Stimulated activated naive CD4-positive, alpha-beta T cell treated with Interleukin-2 at 50 U/mL for 16 hours (primary cell): ENCODE results near the gene CCL11.

Experiments used
- DNase-seq: peaks from one replicate; lab custom pipeline; 2025; lab: John Stamatoyannopoulos, UW

Gene CCL11

GRCh38 chr17:34257299-34257985 is 28.1 kb upstream of the CCL11 start:
- no peak for DNase-seq

GRCh38 chr17:34257986-34258326 is 27.6 kb upstream of the CCL11 start:
- DNase-seq, result no peak

- DNase-seq, result no peak
Measured at GRCh38 chr17:34259146-34259545, 26.4 kb upstream of the CCL11 start.

DNA sequence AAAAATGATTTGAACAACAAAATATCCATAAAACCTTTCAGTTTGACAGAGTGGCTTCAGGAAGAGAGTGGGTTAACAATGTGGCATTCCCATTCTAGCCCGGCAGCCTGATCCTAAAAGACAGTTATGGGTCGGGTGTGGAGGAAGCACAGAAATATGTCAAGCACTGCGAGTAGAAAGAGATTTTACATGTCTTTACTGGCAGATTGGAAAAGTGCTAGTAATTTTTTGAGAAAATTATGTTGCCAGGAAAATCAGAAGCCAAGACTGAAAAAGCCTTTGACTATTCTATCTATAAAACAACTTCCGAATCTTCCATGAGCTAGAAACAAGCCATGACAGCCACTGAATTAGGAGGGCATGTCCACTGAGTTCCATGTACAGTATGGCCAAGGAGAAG is 24.7 kb upstream of the CCL11 start:
- DNase-seq, result no peak

GRCh38 chr17:34261568-34262337 is 23.8 kb upstream of the CCL11 start:
- no peak for DNase-seq

- DNase-seq, result no peak
Measured at GRCh38 chr17:34265711-34266110, 19.8 kb upstream of the CCL11 start.

DNA sequence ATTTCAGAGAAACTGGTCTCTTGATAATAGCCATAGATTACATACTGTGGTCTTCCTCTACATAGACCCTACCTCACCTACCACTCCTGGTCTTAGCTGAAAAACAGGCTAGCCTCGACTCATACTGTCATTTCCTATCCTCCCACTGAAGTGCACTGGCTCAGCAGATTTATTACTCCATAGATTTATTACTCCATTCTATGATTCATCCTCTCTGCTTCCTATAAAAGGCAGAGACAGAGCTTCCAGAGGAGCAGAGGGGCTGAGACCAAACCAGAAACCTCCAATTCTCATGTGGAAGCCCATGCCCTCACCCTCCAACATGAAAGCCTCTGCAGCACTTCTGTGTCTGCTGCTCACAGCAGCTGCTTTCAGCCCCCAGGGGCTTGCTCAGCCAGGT is 15.6 kb upstream of the CCL11 start, which contains the start of gene CCL7:
CCL7 (plus strand) TSS at position 253 of the 400 bp plus-strand sequence; CDS start at position 323, 70 bp downstream.
- no peak for DNase-seq

- DNase-seq, result no peak
Measured at GRCh38 chr17:34275881-34276280, 9.7 kb upstream of the CCL11 start.

DNA sequence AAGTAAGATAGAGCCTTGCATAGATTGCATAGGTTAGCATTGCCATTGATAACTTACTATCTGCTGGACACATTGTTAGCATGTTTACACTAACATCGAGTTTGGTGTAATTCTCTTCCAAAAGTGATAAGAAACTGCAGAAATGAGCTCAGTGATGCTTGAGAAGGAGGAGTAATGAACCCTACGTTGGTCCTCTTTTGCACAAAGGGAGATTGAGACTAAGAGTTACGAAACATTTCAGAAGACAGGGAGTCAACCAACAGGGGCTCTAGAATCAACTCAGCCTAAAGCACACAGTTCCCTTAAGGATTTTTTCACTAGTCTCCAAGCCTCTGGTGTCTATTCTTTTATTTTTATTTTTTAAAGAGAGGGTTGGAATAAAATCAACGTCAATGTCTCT is 8.7 kb upstream of the CCL11 start:
- no peak for DNase-seq

- no peak for DNase-seq
Measured at GRCh38 chr17:34283571-34283970, 2.0 kb upstream of the CCL11 start.

GRCh38 chr17:34287875-34288274 is 2.3 kb downstream of the CCL11 start:
- no peak for DNase-seq

- no peak for DNase-seq
Measured at GRCh38 chr17:34290586-34290985, 5.0 kb downstream of the CCL11 start.

GRCh38 chr17:34291721-34292348 is 6.3 kb downstream of the CCL11 start:
- DNase-seq, result no peak

- DNase-seq, result no peak
Measured at GRCh38 chr17:34299027-34299426, 13.5 kb downstream of the CCL11 start.

- no peak for DNase-seq
Measured at GRCh38 chr17:34299956-34300577, 14.5 kb downstream of the CCL11 start.

- DNase-seq, result no peak
Measured at GRCh38 chr17:34300652-34301370, 15.3 kb downstream of the CCL11 start.

DNA sequence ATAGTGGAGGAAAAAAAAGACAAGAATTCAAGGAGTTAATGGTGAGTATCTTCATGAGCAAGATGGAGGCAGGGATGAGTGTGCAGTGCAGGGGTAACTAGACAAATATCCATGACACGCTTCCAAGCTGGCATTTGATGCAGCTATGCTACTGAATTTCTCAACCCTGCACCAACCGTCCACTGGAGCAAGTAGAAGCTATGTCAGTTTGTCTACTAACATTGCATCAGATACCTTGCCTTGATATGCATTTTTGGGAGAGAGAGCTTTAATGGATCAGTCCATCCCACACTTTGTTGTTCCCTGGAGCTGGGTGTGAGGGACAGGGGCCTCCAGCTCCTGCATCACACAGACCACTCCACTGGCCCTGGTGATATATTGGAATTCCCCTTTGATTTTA is 16.4 kb downstream of the CCL11 start:
- no peak for DNase-seq

GRCh38 chr17:34302636-34303035 is 17.1 kb downstream of the CCL11 start:
- no peak for DNase-seq

GRCh38 chr17:34303606-34304005 is 18.1 kb downstream of the CCL11 start:
- no peak for DNase-seq

DNA sequence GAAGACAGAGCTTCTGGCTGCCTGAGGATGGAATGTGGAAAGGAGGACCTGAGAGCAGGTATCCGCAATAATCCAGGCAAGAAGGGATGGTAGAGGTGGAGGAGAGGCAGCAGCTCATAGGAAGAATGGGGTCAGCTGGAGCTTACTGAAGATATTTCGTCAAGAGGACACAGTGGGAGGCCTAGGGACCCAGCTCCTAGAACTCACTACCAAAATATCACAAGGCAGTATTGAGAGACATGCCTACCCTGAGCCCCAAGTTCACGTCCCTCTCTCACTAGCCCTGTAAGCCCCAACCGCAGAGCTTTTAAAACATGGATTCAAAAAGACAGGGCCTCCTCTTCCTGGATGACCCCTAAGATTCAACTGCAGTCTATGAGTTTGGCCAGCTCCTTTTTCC is 19.5 kb downstream of the CCL11 start:
- no peak for DNase-seq

GRCh38 chr17:34305606-34306005 is 20.1 kb downstream of the CCL11 start:
- no peak for DNase-seq

DNA sequence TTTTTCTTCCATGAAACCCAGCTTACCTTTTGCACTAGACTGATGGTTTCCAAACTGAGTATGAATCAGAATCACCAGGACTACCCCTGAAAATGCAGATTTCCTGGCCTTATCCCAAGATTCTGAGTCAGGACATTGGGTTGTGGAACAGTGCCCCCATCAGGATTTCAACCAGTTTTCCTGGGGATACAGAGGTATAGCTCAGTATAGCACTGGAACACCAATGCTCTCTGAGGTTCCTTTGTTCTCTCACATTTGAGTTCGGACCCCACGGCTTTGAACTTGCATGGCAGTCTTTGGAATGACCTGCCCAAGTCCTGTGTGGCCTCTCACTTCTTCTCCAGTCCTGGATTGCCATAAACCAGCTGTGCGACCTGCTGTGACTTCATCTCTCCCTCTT is 20.9 kb downstream of the CCL11 start:
- no peak for DNase-seq
